GM12878 (cell line): ENCODE results near the gene TBCK. TPM values are rescaled to one million over a fixed set of nuclear protein-coding genes. Genes with fewer than 3 reads are reported as not detected.

Experiments used
- ATAC-seq: fragments of 200-7000 bp; cut with Tn5 transposase; 3 replicates; pipeline ENCODE4 v1.9.1; 2020; ENCODE audit warnings: mild to moderate bottlenecking, moderate library complexity
- BruUV-seq: library from RNA; stranded (reverse); fragments of 400-500 nt; replicated peaks from 2 replicates; lab custom pipeline; 2021; lab: Mats Ljungman, UMichigan
- CTCF ChIA-PET: fragments of 300-600 bp; sonication (Branson Sonifier 250); formaldehyde crosslinking; extraction: SDS; loops from one replicate; lab custom pipeline; 2021; ENCODE audit warnings: inconsistent platforms; lab: Yijun Ruan, JAX
- POLR2A ChIA-PET: fragments of 350-600 bp; formaldehyde crosslinking; extraction: SDS; loops from one replicate; lab custom pipeline; 2021; ENCODE audit warnings: inconsistent platforms; lab: Charles Lee
- RAD21 ChIA-PET: fragments of 300-600 bp; sonication (Branson Sonifier 250); formaldehyde crosslinking; loops from one replicate; lab custom pipeline; 2023; ENCODE audit warnings: antibody characterized with exemption; ENCODE audit not compliant: unreplicated experiment; lab: Charles Lee
- SMC1A ChIA-PET: fragments of 300-600 bp; sonication (Branson Sonifier 250); formaldehyde crosslinking; loops from one replicate; lab custom pipeline; 2023; ENCODE audit not compliant: unreplicated experiment, uncharacterized antibody; lab: Charles Lee
- DNase-seq: peaks from one replicate; pipeline ENCODE4 v3.0.0-alpha.2; 2011; ENCODE audit warnings: low read depth, low spot score
- FAIRE-seq: peaks from 3 replicates; lab custom pipeline; 2011; peaks lifted over from hg19 to GRCh38; lab: Jason Lieb, UNC
- H2AFZ ChIP-seq: 2 replicates; pipeline ENCODE4 v1.6.0; 2011; ENCODE audit warnings: low read depth, low read length, control low read depth; ENCODE audit not compliant: control insufficient read depth
- H3K27ac ChIP-seq: 2 replicates; pipeline ENCODE4 v1.5.1; 2011; ENCODE audit warnings: control low read depth; ENCODE audit not compliant: control insufficient read depth, insufficient read depth
- H3K27me3 ChIP-seq, 2 experiments: replicated peaks in 1 of 2; 2 replicates each; pipeline versions ENCODE4 v1.6.0 to v1.6.1; 2011; ENCODE audit warnings: low read length in 1 of 2; ENCODE audit not compliant: control insufficient read depth in 2 of 2, insufficient read depth in 2 of 2
- H3K36me3 ChIP-seq, 2 experiments: 2 replicates each; pipeline ENCODE4 v1.5.1; 2011; ENCODE audit warnings: low read length in 1 of 2; ENCODE audit not compliant: control insufficient read depth in 2 of 2, insufficient read depth in 2 of 2
- H3K4me1 ChIP-seq: 2 replicates; pipeline ENCODE4 v1.6.1; 2011; ENCODE audit warnings: mild to moderate bottlenecking, low read length, moderate library complexity, mixed read lengths; ENCODE audit not compliant: control insufficient read depth, insufficient read depth
- H3K4me2 ChIP-seq: 2 replicates; pipeline ENCODE4 v1.6.0; 2011; ENCODE audit warnings: control low read depth; ENCODE audit not compliant: control insufficient read depth, insufficient read depth
- H3K4me3 ChIP-seq: fragments of 200-600 bp; sonication (generic); 2 replicates; pipeline ENCODE4 v1.5.1; 2016
- H3K79me2 ChIP-seq: 2 replicates; pipeline ENCODE4 v1.6.0; 2011; ENCODE audit warnings: low read length; ENCODE audit not compliant: control insufficient read depth, insufficient read depth
- H3K9ac ChIP-seq: 2 replicates; pipeline ENCODE4 v1.8.0; 2011; ENCODE audit warnings: low read length, control low read depth, mixed read lengths; ENCODE audit not compliant: control insufficient read depth, insufficient read depth
- H3K9me3 ChIP-seq: replicated peaks from 3 replicates; pipeline ENCODE4 v1.5.1; 2011; ENCODE audit warnings: mild to moderate bottlenecking, low read length; ENCODE audit not compliant: control insufficient read depth, insufficient read depth
- H4K20me1 ChIP-seq: 2 replicates; pipeline ENCODE4 v1.6.0; 2011; ENCODE audit not compliant: control insufficient read depth, insufficient read depth
- ATF7 ChIP-seq: fragments of 450-650 bp; IDR thresholded peaks from 2 replicates; pipeline ENCODE4 v1.6.1; 2016; ENCODE audit warnings: low read depth, mild to moderate bottlenecking
- BCLAF1 ChIP-seq: fragments of 450-650 bp; IDR thresholded peaks from 2 replicates; pipeline ENCODE4 v1.6.1; 2017; ENCODE audit warnings: antibody characterized with exemption, mild to moderate bottlenecking, moderate library complexity
- CBX5 ChIP-seq: sonication (generic); IDR thresholded peaks from 2 replicates; pipeline ENCODE4 v1.6.1; 2016; ENCODE audit warnings: low read depth, moderate library complexity, mild to moderate bottlenecking, inconsistent platforms
- CEBPB ChIP-seq, 2 experiments: fragments of 150-350 bp in 1 of 2; IDR thresholded peaks; 2 replicates each; pipeline ENCODE4 v1.6.1; 2012 to 2014; ENCODE audit warnings: low read depth in 2 of 2, low read length in 2 of 2, borderline replicate concordance in 1 of 2, inconsistent platforms in 1 of 2
- CREM ChIP-seq: IDR thresholded peaks from 2 replicates; pipeline ENCODE4 v1.6.1; 2014; ENCODE audit warnings: antibody characterized with exemption, low read depth
- EP300 ChIP-seq, 2 experiments: fragments of 150-350 bp in 1 of 2; IDR thresholded peaks; 2 replicates each; pipeline ENCODE4 v1.6.1; 2011 to 2012; ENCODE audit warnings: low read depth in 2 of 2, low read length in 2 of 2, borderline replicate concordance in 1 of 2, improper control_type of control experiment in 1 of 2, inconsistent platforms in 1 of 2; ENCODE audit not compliant: control insufficient read depth in 1 of 2
- HDAC6 ChIP-seq: fragments of 200-600 bp; sonication (generic); IDR thresholded peaks from one replicate; pipeline ENCODE4 v1.8.0; 2017; ENCODE audit warnings: antibody characterized with exemption; ENCODE audit not compliant: unreplicated experiment
- MYC ChIP-seq: IDR thresholded peaks from 2 replicates; pipeline ENCODE4 v1.6.1; 2011; ENCODE audit warnings: mild to moderate bottlenecking, low read length, moderate library complexity, inconsistent platforms; ENCODE audit not compliant: insufficient read depth, insufficient replicate concordance, insufficient read length, severe bottlenecking
- RCOR1 ChIP-seq: conservative IDR thresholded peaks from 2 replicates; pipeline ENCODE4 v1.6.1; 2012; ENCODE audit warnings: low read depth, low read length, improper control_type of control experiment
- SMAD5 ChIP-seq: IDR thresholded peaks from 2 replicates; pipeline ENCODE4 v1.6.1; 2016; ENCODE audit warnings: antibody characterized with exemption, low read depth
- STAT1 ChIP-seq: fragments of 450-650 bp; conservative IDR thresholded peaks from 2 replicates; pipeline ENCODE4 v1.6.1; 2014; ENCODE audit warnings: antibody characterized with exemption, mild to moderate bottlenecking
- TCF3 ChIP-seq: IDR thresholded peaks from 2 replicates; pipeline ENCODE4 v1.6.1; 2012; ENCODE audit warnings: low read depth, mild to moderate bottlenecking, low read length, borderline replicate concordance; ENCODE audit not compliant: insufficient read depth
- ZNF217 ChIP-seq: fragments of 450-650 bp; IDR thresholded peaks from 2 replicates; pipeline ENCODE4 v1.6.1; 2017; ENCODE audit warnings: antibody characterized with exemption, mild to moderate bottlenecking
- WGBS: methylation state at CpG from one replicate; pipeline ENCODE4 v1.1.6; 2016; ENCODE audit warnings: low lambda C conversion rate; ENCODE audit not compliant: insufficient replicate concordance, insufficient coverage; ENCODE audit errors: missing lambda C conversion rate; 5-methylcytosine and 5-hydroxymethylcytosine counted together
- in situ Hi-C: fragments of 300-500 bp; cut with MboI; formaldehyde crosslinking; loops from 9 replicates; pipeline ENCODE4 v1.14.3; 2018; ENCODE audit warnings: mixed read lengths
- intact Hi-C: fragments of 100-400 bp; cut with micrococcal nuclease; formaldehyde crosslinking; loops from one replicate; pipeline ENCODE4 v1.14.2; 2022; ENCODE audit not compliant: unreplicated experiment
- polyA plus RNA-seq, 11 experiments: library from polyadenylated mRNA; depleted of rRNA in 4 of 11; unstranded in 6 of 11; stranded (reverse) in 5 of 11; fragments of >200 nt; fragmentation: Nextera tagmentation in 4 of 11; fragmentation: Illumina TruSeq in 1 of 11; extraction: Ambion mirVana in 4 of 11; extraction: Trizol in 1 of 11; gene quantifications; 1 replicate in 1 of 11; 2 replicates in 10 of 11; pipeline versions ENCODE4 v1.2.1 to v1.2.3, GENCODE V29; 2011 to 2016; ENCODE audit warnings: inconsistent platforms in 2 of 11, missing spikeins in 2 of 11, low read depth in 1 of 11
- total RNA-seq, 4 experiments: library from RNA; depleted of rRNA in 3 of 4; stranded (reverse); fragments of >200 nt in 3 of 4; fragmentation: Illumina TruSeq in 1 of 4; extraction: Trizol in 1 of 4; gene quantifications; 2 replicates each; pipeline versions ENCODE4 v1.2.1 to v1.2.3, GENCODE V29; 2013 to 2021

The TBCK gene
- total and polyA plus RNA-seq, 10 of the 15 experiments (the other 5 are each of a cell fraction or from before 2014, with no cell fraction given): 4.1 to 30.3 (median 20.2) TPM

GRCh38 chr4:106116025-106116424, 200.0 kb downstream of the TBCK start:
- no TSS peak for BruUV-seq
- no peaks in the 10 kb centered on the region for H3K79me2 ChIP-seq
- no peak for ATAC-seq
- no peak overlapping the region for H3K9ac ChIP-seq
- H3K4me2 ChIP-seq: no peak overlapping the region
- SMC1A ChIA-PET: no interaction called here
- 98% methylated on average over 2 of the region's 2 CpGs for WGBS
- intact Hi-C loops (no loop called here), in situ Hi-C loops (no loop called here)
- H3K27ac ChIP-seq: no peak overlapping the region
- no peak overlapping the region for H3K4me3 ChIP-seq
- peaks cover 0 to 10% of the 10 kb centered on the region in 2 experiments; a peak in 2 of 4 replicates for H3K36me3 ChIP-seq
- FAIRE-seq: no peak
- TF ChIP-seq ATF7 (no peak), SMAD5 (no peak), BCLAF1 (no peak), MYC (no peak), ZNF217 (no peak), EP300 (IDR thresholded peaks at IDR 0.05; ENCODE audit: borderline replicate concordance in 1 of 2, control insufficient read depth in 1 of 2, low read depth in 2 of 2, low read length in 2 of 2) (no peak), CREM (no peak), TCF3 (no peak), STAT1 (no peak), CBX5 (no peak), CEBPB (IDR thresholded peaks at IDR 0.05; ENCODE audit: borderline replicate concordance in 1 of 2, low read depth in 2 of 2, low read length in 2 of 2) (no peak), RCOR1 (no peak), HDAC6 (no peak)
- RAD21 ChIA-PET: no interaction called here
- no peaks in the 10 kb centered on the region for H3K27me3 ChIP-seq
- H4K20me1 ChIP-seq: no peaks in the 10 kb centered on the region
- CTCF ChIA-PET: no interaction called here
- no peak for DNase-seq
- H3K9me3 ChIP-seq: peaks cover 4% of the 10 kb centered on the region
- no peaks in the 10 kb centered on the region for H3K4me1 ChIP-seq
- POLR2A ChIA-PET: no interaction called here
- no peak overlapping the region for H2AFZ ChIP-seq
